ENCODE measurements around the gene BID. TPM values are rescaled to one million over a fixed set of nuclear protein-coding genes. Genes with fewer than 3 reads are reported as not detected.

The BID gene
- total RNA-seq, 4 donors from 2014 or later, result 11.8 to 26.6 (median 18.4) TPM

GRCh38 chr22:17773606-17774205 lies 563 bp downstream of the BID start:
- DNase-seq (ENCODE audit: low spot score in 2 of 2), result no peak
- Histone ChIP-seq H3K4me1 (peaks cover 33% of the 10 kb centered on the region), H3K27me3 (no peaks in the 10 kb centered on the region), H3K27ac (peak overlapping the region; percentile 69), H3K36me3 (no peaks in the 10 kb centered on the region), H3K9me3 (no peaks in the 10 kb centered on the region), H3K4me3 (peak overlapping the region; percentile 93)
- TF ChIP-seq CTCF (IDR thresholded peaks at IDR 0.05), result no peak
- TF ChIP-seq POLR2AphosphoS5 (IDR thresholded peaks at IDR 0.05), result no peak
- TF ChIP-seq POLR2A (IDR thresholded peaks at IDR 0.05), result no peak
- TF ChIP-seq EP300 (IDR thresholded peaks at IDR 0.05), result no peak
- WGBS, result 3% methylated on average over 7 of the region's 47 CpGs

GRCh38 chr22:17772958-17773605 lies 1.2 kb downstream of the BID start:
- peak overlapping the region; percentile 93 for H3K4me3 ChIP-seq
- no peak for TF ChIP-seq CTCF (IDR thresholded peaks at IDR 0.05)
- TF ChIP-seq EP300 (IDR thresholded peaks at IDR 0.05), result no peak
- no peak for TF ChIP-seq POLR2A (IDR thresholded peaks at IDR 0.05)
- no peak for TF ChIP-seq POLR2AphosphoS5 (IDR thresholded peaks at IDR 0.05)
- WGBS, result 58% methylated on average over 8 of the region's 18 CpGs
- no peaks in the 10 kb centered on the region for H3K36me3 ChIP-seq
- DNase-seq (ENCODE audit: low spot score in 2 of 2), result no peak
- H3K4me1 ChIP-seq, result peaks cover 33% of the 10 kb centered on the region
- no peaks in the 10 kb centered on the region for H3K27me3 ChIP-seq
- no peak overlapping the region for H3K27ac ChIP-seq
- no peaks in the 10 kb centered on the region for H3K9me3 ChIP-seq

- peaks cover 33% of the 10 kb centered on the region for H3K4me1 ChIP-seq
- H3K27ac ChIP-seq, result no peak overlapping the region
- TF ChIP-seq EP300 (IDR thresholded peaks at IDR 0.05) (no peak), POLR2AphosphoS5 (IDR thresholded peaks at IDR 0.05) (no peak), CTCF (IDR thresholded peaks at IDR 0.05) (no peak), POLR2A (IDR thresholded peaks at IDR 0.05) (no peak)
- no peaks in the 10 kb centered on the region for H3K27me3 ChIP-seq
- no peaks in the 10 kb centered on the region for H3K36me3 ChIP-seq
- DNase-seq (ENCODE audit: low spot score in 2 of 2), result no peak
- no peaks in the 10 kb centered on the region for H3K9me3 ChIP-seq
- peak overlapping the region; percentile 93 for H3K4me3 ChIP-seq
- WGBS, result 80% methylated on average over 11 of the region's 21 CpGs
These were observed 1.9 kb downstream of the BID start for GRCh38 chr22:17772249-17772957.

GRCh38 chr22:17770180-17771077 lies 3.8 kb downstream of the BID start:
- WGBS, result 88% methylated on average over 19 of the region's 19 CpGs
- no peak for DNase-seq (ENCODE audit: low spot score in 2 of 2)
- peaks cover 33% of the 10 kb centered on the region for H3K4me1 ChIP-seq
- no peaks in the 10 kb centered on the region for H3K27me3 ChIP-seq
- TF ChIP-seq POLR2A (IDR thresholded peaks at IDR 0.05) (no peak), EP300 (IDR thresholded peaks at IDR 0.05) (no peak), CTCF (IDR thresholded peaks at IDR 0.05) (no peak), POLR2AphosphoS5 (IDR thresholded peaks at IDR 0.05) (no peak)
- H3K36me3 ChIP-seq, result no peaks in the 10 kb centered on the region
- H3K4me3 ChIP-seq, result no peak overlapping the region
- H3K27ac ChIP-seq, result no peak overlapping the region
- no peaks in the 10 kb centered on the region for H3K9me3 ChIP-seq

All from suprapubic skin (tissue), 4 donors.